Stimulated activated CD4-positive, alpha-beta T cell treated with anti-CD3 and anti-CD28 coated beads, Interleukin-12 subunit alpha, Interleukin-12 subunit beta, amount 100 ng/mL, for 48 hours (primary cell): ENCODE data around the gene TRMT1.
"Not testable (repeated sequence)": the region's sequence is repeated elsewhere in the genome, so short reads cannot be mapped to it uniquely, and the experiment has no call there.

ENCODE experiments used
- DNase-seq, 3 donors: peaks; one replicate each; pipeline ENCODE4 v3.0.0-alpha.2; 2020; ENCODE audit warnings: low read depth in 2 of 3, low spot score in 1 of 3

The TRMT1 gene

DNA sequence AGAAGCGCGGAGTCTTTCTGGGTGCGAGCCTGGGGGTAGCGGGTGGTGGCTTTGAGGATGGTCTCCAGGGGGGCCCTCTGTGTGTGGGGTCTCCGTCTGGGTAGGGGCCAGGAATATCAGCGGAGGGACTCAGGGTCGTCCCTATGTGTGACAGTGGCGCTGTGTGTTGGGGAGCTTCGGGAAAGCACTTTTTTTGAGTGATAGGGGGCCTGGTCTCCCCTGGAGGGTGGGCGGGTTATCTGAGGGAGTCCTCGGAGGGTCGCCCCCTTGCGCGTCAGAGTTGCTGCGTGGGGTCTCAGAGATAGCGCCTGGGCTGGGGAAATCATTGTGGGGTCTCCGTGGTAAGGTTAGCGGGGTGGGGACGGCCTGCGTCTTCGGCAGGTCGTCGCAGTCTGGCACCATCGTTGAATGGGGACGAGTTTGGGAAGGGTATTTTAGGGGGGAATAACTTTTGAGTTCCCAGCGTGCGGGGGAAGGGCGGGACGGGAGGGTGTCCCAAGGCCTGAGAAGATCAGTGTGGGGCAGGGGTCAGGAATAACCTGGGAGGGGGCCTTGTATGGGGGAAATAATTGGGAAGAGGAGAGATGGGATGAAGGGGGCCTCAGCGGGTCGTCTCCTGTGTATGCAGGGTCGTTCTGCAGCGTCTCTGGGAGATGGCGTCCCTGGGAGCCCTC, 34.5 kb upstream of the TRMT1 start:
- no peak for DNase-seq

DNA sequence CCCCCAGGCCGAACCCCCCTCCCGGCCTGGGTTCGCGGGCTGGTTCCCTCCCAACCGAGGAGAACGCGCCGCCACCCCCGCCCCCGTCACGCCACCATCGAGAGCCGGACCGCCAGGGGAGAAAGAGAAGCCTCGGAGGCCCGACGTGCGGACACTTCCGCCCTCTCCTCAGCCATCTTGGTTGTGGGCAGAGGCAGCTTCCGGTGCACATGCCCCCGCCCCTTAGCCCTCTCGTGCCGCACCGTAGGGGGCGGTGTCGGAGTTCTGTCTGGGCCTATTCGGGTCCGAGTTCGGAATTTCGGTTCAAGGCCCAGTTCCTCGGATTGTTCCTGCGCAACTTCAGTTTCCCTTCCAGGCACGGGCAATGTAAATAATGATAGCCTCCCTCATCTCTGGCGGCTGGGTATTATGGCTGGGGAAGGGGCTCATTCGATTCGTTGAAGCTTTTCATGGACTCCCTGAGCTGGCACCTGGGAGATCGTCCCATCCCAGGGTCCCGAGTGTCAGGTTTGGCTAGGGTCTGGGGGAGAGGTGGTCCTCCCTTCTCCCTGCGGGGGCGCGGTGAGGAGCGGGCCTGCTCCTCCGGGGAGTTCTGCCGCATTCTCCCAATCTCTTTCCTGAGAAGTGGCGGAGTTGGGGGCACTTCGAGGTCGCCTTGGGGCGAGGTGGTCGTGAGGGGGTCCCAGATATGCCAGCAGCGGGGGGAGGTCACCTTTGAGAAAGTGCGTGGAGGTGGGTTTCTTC, 33.8 kb upstream of the TRMT1 start, which contains the start of the genes IER2 and STX10:
Gene IER2 (plus strand): TSS at position 225 of the 744 bp plus-strand sequence. CDS start 2,776 bp downstream, outside the sequence.
Gene STX10 (minus strand): TSS at position 189 of the 744 bp plus-strand sequence. CDS start 202 bp downstream, outside the sequence.
- DNase-seq: peak; percentile 89 to 90 (median 89)

DNA sequence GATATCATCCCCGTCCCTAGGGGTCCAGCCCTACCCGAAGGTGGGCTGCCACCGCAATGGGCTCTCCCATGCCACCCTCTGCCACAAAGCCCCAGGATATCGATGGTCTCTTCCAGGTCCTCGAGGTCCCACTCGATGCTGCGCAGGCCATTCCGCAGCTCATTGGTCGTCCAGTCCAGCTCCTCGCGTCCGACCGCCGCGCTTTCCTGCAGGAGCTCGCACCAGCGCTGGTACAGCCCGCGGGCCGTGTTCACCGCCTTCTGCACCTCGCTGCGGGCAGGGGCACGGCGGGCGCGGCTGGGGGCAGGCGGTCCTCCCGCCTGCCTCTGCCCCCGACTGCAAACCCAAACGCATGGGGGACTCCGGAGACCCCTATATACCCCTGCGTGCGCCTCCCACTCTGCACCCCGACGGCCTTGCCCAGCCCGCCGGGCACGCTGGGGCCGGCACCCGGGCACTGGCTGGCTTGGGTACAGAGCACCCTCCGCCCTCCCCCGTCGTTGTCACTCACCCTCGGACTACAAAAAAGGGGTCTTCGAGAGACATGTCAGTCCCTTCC, 33.2 kb upstream of the TRMT1 start:
- no peak for DNase-seq

DNA sequence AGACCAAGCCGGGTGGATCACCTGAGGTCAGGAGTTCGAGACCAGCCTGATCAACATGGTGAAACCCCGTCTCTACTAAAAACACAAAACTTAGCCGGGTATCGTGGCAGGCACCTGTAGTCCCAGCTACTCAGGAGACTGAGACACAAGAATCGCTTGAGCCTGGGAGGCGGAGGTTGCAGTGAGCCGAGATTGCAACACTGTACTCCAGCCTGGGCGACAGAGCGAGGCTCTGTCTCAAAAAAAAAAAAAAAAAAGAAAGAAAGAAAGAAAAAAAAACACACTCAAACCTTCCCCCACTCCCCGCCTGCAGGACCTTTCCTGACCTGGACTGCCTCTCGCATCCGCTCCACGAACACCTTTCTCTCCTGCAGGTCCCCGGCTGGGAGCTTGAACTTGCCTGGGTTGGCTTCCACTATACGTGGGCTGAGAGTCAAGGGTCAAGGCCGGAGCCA, 32.7 kb upstream of the TRMT1 start:
- not testable (repeated sequence) for DNase-seq

DNA sequence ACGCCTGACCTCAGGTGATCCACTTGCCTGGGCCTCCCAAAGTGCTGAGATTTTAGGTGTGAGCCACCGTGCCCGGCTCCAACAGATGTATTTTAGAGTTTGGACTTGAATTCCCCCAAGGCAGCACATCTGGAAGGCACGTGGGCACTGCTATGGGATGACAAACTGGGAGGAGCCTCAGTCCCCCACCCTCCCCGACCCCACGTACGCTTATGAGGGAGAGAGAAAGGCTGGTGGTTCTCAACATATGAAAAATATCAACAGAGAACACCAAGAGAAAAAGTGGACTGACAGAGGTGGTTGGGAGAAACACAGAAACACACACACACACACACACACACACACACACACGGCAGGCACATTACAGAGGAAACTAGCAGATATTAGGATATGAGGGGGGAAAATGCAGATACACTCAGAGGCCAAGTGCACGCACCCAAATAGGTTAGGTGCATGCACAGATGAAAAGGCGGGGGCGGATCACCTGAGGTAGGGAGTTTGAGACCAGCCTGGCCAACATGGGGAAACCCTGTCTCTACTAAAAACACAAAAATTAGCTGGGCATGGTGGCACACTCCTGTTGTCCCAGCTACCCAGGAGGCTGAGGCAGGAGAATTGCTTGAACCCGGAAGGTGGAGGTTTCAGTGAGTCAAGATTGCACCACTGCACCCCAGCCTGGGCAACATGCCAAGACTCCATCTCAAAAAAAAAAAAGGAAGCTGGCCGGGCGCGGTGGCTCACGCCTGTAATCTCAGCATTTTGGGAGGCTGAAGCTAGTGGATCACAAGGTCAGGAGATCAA, 30.4 kb upstream of the TRMT1 start:
- no peak for DNase-seq

DNA sequence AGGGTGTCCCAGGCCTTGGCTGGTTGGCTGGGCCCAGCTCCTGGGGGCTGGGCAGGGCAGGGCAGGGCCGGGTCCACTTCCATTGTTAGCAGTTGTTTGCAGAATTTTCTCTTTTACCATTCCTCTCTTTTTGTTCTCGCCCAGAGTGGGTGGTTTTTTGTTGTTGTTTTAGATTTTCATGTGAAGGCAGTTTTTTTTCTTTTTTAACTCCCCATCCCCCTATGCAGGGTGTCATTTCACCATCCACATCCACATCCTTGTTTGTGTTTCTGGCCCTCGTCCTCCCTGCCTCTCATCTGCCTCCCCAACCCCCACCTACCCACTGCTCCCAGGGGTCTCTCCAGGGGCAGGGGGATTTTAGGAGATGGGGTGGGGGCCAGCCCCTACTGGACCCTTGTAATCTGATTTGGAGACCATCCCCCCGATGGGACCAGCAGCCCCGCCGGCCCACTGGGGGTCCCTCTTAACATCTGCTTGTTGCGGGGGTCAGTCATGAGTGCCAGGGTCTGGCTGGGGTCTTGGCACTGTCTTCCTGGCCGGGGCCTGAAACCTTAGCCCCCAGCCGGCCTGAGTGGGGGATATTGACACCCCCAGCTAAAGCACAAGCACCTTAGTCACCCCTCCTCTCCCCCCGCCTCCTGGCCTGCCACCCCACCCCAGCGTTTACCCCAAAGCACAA, 23.2 kb upstream of the TRMT1 start:
- DNase-seq: no peak

DNA sequence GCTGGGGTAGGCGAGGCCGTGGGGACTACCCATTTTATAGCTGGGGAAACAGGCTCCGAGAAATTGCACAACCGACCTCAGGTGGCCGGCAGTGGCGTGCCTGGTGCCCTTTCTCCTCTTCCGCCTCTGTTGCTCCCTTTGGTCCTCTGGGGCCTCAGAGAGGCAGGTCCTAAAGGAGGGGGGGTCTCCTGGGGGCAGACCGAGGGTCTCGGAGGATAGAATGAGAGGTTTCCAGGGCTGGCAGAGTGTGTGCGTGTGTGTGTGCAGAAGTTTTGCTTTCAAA, 22.3 kb upstream of the TRMT1 start:
- no peak for DNase-seq

DNA sequence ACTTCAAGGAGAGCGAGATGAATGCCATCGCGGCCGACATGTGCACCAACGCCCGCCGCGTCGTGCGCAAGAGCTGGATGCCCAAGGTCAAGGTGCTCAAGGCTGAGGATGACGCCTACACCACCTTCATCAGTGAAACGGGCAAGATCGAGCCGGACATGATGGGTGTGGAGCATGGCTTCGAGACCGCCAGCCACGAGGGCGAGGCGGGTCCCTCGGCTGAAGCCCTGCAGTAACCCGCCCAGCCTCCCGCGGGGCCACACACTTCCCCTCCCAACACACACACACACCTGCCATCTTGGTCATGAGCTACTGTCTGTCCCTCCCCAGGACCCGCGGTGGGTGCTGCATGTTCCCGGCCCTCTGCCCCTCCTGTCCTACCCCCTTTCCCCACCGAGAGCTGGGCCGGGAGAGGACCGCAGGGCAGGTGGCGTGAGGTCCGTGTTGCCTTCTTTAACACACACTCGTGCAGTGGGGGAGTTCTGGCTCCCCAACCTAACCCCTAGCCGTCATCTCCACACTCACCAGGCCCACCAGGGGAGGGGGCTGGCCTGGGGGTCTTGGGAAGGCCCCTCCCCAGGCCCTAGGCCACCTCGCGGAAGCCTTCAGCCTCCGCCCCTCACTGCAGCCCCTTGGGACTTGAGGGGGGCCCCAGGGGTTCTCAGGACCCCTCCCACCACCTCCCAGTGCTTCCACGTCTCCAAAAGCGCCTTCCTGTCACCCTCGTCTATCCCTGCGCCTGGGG, 21.8 kb upstream of the TRMT1 start:
- no peak for DNase-seq

DNA sequence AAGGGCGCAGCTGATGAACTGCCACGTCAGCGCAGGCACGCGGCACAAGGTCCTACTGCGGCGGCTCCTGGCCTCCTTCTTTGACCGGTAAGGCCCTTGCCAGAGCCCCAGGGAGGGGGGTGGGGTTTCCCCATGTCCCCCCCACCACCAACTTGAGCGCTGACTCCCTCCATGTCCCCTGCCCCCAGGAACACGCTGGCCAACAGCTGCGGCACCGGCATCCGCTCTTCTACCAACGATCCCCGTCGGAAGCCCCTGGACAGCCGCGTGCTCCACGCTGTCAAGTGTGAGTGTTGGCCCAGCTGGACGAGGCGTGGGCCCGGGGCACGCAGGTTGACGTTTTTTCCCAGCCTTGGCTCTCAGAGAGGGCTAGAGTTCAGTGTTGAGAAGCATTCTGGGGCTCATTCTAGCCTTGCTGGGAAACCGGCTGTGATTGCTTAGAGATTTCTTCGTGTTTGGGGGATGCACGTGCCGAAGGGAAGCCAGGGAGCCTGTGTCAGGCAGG, 20.8 kb upstream of the TRMT1 start:
- no peak for DNase-seq

DNA sequence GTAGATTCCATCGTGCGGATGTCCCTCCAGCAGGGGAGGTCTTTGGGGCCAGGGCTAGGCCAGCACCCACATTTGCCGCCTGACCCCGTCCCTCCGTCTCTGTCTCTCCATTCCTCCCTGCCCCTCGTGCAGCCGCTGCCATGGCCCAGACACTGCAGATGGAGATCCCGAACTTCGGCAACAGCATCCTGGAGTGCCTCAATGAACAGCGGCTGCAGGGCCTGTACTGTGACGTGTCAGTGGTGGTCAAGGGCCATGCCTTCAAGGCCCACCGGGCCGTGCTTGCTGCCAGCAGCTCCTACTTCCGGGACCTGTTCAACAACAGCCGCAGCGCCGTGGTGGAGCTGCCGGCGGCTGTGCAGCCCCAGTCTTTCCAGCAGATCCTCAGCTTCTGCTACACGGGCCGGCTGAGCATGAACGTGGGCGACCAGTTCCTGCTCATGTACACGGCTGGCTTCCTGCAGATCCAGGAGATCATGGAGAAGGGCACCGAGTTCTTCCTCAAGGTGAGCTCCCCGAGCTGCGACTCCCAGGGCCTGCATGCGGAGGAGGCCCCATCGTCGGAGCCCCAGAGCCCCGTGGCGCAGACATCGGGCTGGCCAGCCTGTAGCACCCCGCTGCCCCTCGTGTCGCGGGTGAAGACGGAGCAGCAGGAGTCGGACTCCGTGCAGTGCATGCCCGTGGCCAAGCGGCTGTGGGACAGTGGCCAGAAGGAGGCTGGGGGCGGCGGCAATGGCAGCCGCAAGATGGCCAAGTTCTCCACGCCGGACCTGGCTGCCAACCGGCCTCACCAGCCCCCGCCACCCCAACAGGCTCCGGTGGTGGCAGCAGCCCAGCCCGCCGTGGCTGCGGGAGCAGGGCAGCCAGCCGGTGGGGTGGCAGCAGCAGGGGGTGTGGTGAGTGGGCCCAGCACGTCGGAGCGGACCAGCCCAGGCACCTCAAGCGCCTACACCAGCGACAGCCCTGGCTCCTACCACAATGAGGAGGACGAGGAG, 18.8 kb upstream of the TRMT1 start:
- DNase-seq: no peak

DNA sequence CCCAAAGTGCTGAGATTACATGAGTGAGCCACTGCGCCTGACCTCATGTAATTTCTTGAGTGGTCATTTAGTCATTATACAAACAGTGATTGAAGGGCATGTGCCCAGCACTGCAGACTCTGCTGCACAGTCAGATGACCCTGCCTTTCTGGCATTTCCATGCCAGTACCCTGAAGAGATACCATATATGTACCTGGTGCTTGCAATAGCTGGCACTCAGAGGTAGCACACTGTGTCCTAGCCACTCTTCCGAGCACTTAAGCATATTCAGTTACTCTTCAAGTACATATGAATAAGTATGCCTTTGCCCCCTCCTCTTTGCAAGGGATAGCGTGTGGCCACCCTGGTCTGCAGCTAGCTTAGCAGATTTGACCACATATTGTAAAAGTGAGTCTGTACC, 18.1 kb upstream of the TRMT1 start:
- DNase-seq: no peak

DNA sequence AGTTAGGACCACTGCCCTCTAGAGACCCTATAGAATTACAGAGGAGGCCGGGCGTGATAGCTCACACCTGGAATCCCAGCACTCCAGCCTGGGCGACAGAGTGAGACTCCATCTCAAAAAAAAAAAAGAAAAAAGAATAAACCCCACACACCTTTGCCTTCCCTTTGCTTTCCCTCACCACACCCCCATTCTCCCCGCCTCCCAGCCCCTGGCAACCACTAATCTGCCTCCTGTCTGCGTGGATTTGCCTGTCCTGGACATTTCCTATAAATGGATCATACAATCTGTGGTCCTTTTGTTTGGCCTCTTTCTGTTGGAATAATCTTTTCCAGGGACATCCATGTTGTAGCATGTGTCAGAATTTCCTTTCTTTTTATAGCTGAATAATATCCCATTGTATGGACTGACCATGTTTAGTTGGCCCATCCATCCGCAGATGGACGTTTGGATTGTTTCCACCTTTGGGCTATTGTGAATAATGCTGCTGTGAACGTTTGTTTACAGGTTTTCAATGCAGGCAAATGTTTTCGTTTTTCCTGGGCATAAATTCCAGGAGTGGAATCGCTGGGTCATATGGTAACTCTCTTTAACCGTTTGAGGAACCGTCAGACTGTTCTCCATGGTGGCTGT, 16.8 kb upstream of the TRMT1 start:
- DNase-seq: no peak

DNA sequence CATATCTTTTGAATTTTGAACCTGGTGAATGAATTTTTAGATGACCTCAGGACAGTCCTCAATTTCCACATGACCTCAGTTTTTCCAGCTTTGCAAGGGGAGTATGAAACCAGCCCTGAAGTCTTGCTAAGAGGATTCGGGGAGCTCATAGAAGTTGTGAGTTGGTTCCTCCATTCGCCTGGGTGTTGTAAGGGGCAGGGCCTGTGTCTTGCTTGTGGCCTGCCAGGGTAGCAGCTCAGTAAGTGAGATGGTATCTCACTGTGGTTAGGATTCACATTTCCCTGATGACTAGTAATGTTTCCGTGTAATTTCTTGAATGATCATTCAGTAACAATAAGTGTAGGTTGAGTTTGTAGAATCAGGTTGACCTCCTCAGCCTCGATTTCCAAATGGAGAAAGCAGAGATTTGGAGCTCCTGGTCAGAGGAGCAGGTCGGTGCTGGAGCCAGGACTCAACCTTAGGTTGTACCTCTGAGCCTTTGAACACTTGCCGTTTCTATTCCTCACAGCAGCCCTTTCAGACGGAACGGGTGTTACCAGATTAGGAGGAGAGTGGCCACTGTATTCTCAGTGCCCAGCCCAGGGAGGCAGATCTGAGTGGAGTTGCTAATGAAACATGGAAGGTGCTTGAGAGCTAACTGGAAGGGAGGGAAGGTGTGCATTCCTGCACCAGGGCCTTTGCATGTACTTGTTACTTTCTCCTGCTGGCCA, 16.1 kb upstream of the TRMT1 start:
- DNase-seq: peak; percentile 58 to 72 (median 64)

DNA sequence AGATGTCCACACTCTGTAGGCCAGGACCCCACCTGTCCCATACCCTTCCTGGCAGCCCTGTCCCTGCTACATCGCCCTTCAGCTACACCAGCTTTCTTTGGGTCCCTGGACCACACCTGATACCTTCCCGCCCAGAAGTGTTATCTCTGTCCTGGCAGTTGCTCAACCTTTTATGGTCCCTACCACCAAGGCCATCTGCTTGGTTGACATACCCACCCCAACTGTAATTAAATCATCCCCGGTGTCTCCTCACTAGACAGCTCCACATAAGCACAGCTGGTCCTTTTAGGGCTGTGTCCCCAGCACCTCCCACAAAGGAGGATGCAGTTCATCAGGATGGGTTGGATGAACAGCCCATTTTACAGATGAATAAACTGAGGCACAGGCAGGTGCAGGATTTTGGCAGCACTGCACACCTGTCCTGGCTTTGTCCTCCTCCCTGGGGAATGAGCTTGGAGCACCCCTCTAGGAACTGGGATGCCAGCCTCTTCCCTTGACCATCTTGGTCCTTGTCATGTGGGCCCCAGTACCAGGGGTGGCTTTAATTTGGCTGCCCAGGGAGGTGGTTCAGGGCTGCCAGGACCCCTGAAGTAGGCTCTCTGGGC, 14.4 kb upstream of the TRMT1 start:
- DNase-seq: no peak

DNA sequence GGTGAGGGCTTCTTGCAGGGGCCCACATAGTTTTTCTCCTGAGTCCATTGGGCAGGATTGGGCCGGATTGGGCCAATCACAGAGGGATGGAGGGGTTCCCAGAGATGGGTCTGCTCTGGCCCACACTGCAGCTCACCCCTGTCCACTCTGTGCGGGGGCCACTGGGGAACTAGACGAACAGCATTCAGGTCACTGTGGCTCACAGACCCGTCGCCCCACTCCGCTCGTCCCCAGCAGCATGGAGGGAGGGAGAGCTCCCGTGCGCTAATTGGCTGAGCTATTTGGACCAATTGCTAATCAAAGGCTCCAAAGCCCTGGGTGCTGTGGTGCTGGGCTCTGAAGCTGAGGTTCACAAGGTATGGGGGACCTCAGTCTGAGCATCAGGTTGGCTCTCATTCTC, 12.8 kb upstream of the TRMT1 start:
- DNase-seq: no peak

DNA sequence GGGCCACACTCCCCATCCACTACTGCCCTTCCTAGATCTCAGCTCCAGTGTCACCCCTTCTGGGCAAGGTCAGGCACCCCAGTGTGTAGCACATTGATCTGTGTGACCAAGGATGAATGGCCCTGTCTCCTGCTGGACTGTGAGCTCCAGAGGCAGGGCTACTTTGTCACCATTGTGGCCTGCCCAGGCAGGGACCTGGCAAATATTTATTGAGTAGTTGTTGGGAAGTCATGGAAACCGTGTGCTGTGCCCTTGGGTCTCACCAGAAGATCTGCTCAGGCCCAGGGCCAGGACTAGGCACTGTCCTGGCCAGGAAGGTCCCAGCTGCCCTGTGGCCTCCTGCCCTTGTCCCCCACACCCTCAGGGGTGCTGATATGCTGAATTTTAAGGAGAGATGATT, 12.0 kb upstream of the TRMT1 start:
- DNase-seq: no peak

DNA sequence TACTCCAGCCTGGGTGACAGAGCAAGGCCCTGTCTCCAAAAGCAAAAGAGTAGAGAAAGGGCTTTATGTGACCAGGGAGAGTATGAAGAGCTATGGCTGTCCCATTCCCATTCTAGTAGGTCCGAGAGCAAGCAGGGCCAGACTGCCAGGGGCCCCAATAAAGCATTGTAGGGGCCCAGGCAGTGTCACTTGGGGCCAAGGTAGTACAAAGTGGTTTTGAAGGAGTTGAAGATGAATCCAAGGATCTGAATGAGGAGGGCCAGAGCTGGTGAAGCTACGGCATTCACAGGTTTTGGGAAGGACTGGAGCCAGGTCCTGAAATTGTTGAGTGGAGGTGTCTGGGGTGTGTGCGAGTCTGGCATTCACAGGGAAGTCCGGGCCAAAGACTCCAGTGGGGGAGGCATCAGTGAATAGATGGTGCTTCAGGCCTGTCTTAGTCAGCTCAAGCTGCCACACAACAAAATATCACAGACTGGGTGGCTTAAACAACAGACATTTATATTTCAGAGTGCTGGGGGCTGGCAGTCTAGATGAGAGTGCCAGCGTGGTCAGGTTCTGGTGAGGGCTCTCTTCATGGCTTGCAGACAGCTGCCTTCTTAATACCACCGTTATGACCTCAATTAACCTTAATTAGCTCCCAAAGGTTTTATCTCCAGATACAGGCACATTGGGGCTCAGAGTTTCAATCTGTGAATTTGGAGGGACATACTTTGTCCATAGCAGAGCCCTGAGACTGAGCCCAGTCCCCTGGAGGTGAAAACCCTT, 11.5 kb upstream of the TRMT1 start:
- DNase-seq: no peak
